Tibial nerve (tissue), 4 donors: ENCODE results near the gene TAF12.
"Not testable (repeated sequence)": the region's sequence is repeated elsewhere in the genome, so short reads cannot be mapped to it uniquely, and the experiment has no call there.

Experiments
- CTCF ChIP-seq, 5 experiments: fragments of 200-600 bp in 3 of 5; fragments of 450-650 bp in 2 of 5; sonication (generic) in 3 of 5; IDR thresholded peaks; one replicate each; pipeline ENCODE4 v1.5.1; 2016 to 2019; ENCODE audit warnings: antibody characterized with exemption in 5 of 5, mild to moderate bottlenecking in 3 of 5, moderate library complexity in 2 of 5
- EP300 ChIP-seq, 2 donors: sonication (generic); formaldehyde crosslinking; IDR thresholded peaks; one replicate each; pipeline ENCODE4 v1.6.1; 2017; ENCODE audit warnings: antibody characterized with exemption in 2 of 2, mild to moderate bottlenecking in 1 of 2
- POLR2A ChIP-seq, 2 donors: fragments of 450-650 bp; IDR thresholded peaks; one replicate each; pipeline ENCODE4 v1.6.1; 2017; ENCODE audit warnings: antibody characterized with exemption in 2 of 2, mild to moderate bottlenecking in 2 of 2, moderate library complexity in 2 of 2

- TF ChIP-seq CTCF, POLR2A, EP300 (IDR thresholded peaks at IDR 0.05): not testable (repeated sequence)
Observed at GRCh38 chr1:28653063-28653462, 10.2 kb upstream of the TAF12 start.
